Measurements from ENCODE around the gene COL23A1. TPM values are rescaled to one million over a fixed set of nuclear protein-coding genes. Genes with fewer than 3 reads are reported as not detected.

Gene COL23A1
- total and polyA plus RNA-seq, 2 donors (not counting 1 experiment from before 2014, with no cell fraction given), result 0.20 TPM; not detected in 1

GRCh38 chr5:178340187-178340586, 250.0 kb downstream of the COL23A1 start:
- no peaks in the 10 kb centered on the region for H3K4me1 Mint-ChIP-seq
- DNase-seq (no peak), ATAC-seq (ENCODE audit: low read depth) (no peak)
- no peaks in the 10 kb centered on the region for H4K20me1 ChIP-seq (ENCODE audit: control insufficient read depth, insufficient read depth, low read length, poor library complexity, severe bottlenecking)
- H3K36me3 ChIP-seq (replicated peaks in 1 of 2; ENCODE audit: control extremely low read depth in 1 of 2, control insufficient read depth in 1 of 2, extremely low read depth in 1 of 2, insufficient read depth in 2 of 2, low read length in 1 of 2), result no peaks in the 10 kb centered on the region
- H3K4me3 Mint-ChIP-seq, result no peak overlapping the region
- intact Hi-C loops (cut with micrococcal nuclease), result no loop called here
- no peaks in the 10 kb centered on the region for H3K4me1 ChIP-seq (ENCODE audit: control insufficient read depth in 2 of 2, insufficient read depth in 2 of 2, low read length in 2 of 2)
- H3K4me2 ChIP-seq (replicated peaks; ENCODE audit: low read depth, low read length, poor library complexity, severe bottlenecking), result no peak overlapping the region
- ChIA-PET CTCF (no interaction called here), POLR2A (no interaction called here)
- H3K79me2 ChIP-seq (ENCODE audit: control insufficient read depth, insufficient read depth, low read length), result no peaks in the 10 kb centered on the region
- peaks cover 0 to 4% (median 0%) of the 10 kb centered on the region in 4 experiments for H3K27me3 ChIP-seq (replicated peaks in 1 of 4; ENCODE audit: control extremely low read depth in 1 of 4, control insufficient read depth in 3 of 4, insufficient read depth in 4 of 4, low read length in 3 of 4)
- no peak overlapping the region for H2AFZ ChIP-seq (ENCODE audit: insufficient read depth, low read depth, low read length, poor library complexity, severe bottlenecking)
- 50% methylated on average over 6 of the region's 7 CpGs for WGBS (ENCODE audit: insufficient coverage)
- H3K4me3 ChIP-seq (ENCODE audit: control extremely low read depth in 1 of 5, extremely low read depth in 1 of 5, insufficient read depth in 1 of 5, low read depth in 2 of 5, low read length in 4 of 5), result no peak overlapping the region
- H3K9me3 Mint-ChIP-seq (ENCODE audit: insufficient read depth), result no peaks in the 10 kb centered on the region
- no peaks in the 10 kb centered on the region for H3K9me3 ChIP-seq (ENCODE audit: control extremely low read depth in 1 of 3, control insufficient read depth in 2 of 3, insufficient read depth in 1 of 3, low read length in 2 of 3)
- no peak overlapping the region for H3K27ac Mint-ChIP-seq
- peaks cover 9% of the 10 kb centered on the region for H3K27me3 Mint-ChIP-seq
- TF ChIP-seq CTCF (IDR thresholded peaks at IDR 0.05) (no peak), EZH2 (IDR thresholded peaks at IDR 0.05; ENCODE audit: borderline replicate concordance, insufficient read depth, low read depth, low read length, poor library complexity, severe bottlenecking) (no peak)
- H3K9ac ChIP-seq (ENCODE audit: low read length), result no peak overlapping the region
- no peak overlapping the region for H3K27ac ChIP-seq (ENCODE audit: low read length in 2 of 2)

- no peak for DNase-seq
- ATAC-seq (ENCODE audit: low read depth), result no peak
- no peak overlapping the region for H2AFZ ChIP-seq (ENCODE audit: insufficient read depth, low read depth, low read length, poor library complexity, severe bottlenecking)
- H3K27ac Mint-ChIP-seq, result no peak overlapping the region
- H3K4me2 ChIP-seq (replicated peaks; ENCODE audit: low read depth, low read length, poor library complexity, severe bottlenecking), result no peak overlapping the region
- H3K9ac ChIP-seq (ENCODE audit: low read length), result no peak overlapping the region
- no peaks in the 10 kb centered on the region for H3K79me2 ChIP-seq (ENCODE audit: control insufficient read depth, insufficient read depth, low read length)
- no peaks in the 10 kb centered on the region for H3K36me3 ChIP-seq (replicated peaks in 1 of 2; ENCODE audit: control extremely low read depth in 1 of 2, control insufficient read depth in 1 of 2, extremely low read depth in 1 of 2, insufficient read depth in 2 of 2, low read length in 1 of 2)
- H3K27me3 ChIP-seq (replicated peaks in 1 of 4; ENCODE audit: control extremely low read depth in 1 of 4, control insufficient read depth in 3 of 4, insufficient read depth in 4 of 4, low read length in 3 of 4), result peaks cover 0 to 4% (median 0%) of the 10 kb centered on the region in 4 experiments
- ChIA-PET CTCF (no interaction called here), POLR2A (no interaction called here)
- H3K4me3 Mint-ChIP-seq, result no peak overlapping the region
- no peaks in the 10 kb centered on the region for H3K4me1 Mint-ChIP-seq
- H3K4me3 ChIP-seq (ENCODE audit: control extremely low read depth in 1 of 5, extremely low read depth in 1 of 5, insufficient read depth in 1 of 5, low read depth in 2 of 5, low read length in 4 of 5), result no peak overlapping the region
- 84% methylated on average over 4 of the region's 4 CpGs for WGBS (ENCODE audit: insufficient coverage)
- no peaks in the 10 kb centered on the region for H4K20me1 ChIP-seq (ENCODE audit: control insufficient read depth, insufficient read depth, low read length, poor library complexity, severe bottlenecking)
- no peaks in the 10 kb centered on the region for H3K4me1 ChIP-seq (ENCODE audit: control insufficient read depth in 2 of 2, insufficient read depth in 2 of 2, low read length in 2 of 2)
- no peak overlapping the region for H3K27ac ChIP-seq (ENCODE audit: low read length in 2 of 2)
- H3K9me3 ChIP-seq (ENCODE audit: control extremely low read depth in 1 of 3, control insufficient read depth in 2 of 3, insufficient read depth in 1 of 3, low read length in 2 of 3), result no peaks in the 10 kb centered on the region
- TF ChIP-seq EZH2 (IDR thresholded peaks at IDR 0.05; ENCODE audit: borderline replicate concordance, insufficient read depth, low read depth, low read length, poor library complexity, severe bottlenecking) (no peak), CTCF (IDR thresholded peaks at IDR 0.05) (no peak)
- H3K27me3 Mint-ChIP-seq, result peaks cover 9% of the 10 kb centered on the region
- intact Hi-C loops (cut with micrococcal nuclease), result no loop called here
- H3K9me3 Mint-ChIP-seq (ENCODE audit: insufficient read depth), result no peaks in the 10 kb centered on the region
Observed at GRCh38 chr5:178339272-178339671, 250.9 kb downstream of the COL23A1 start.

Measured in B cell (primary cell).